Peyer's patch (tissue), 4 donors: ENCODE data around the gene APLP1.

Experiments used
- POLR2A ChIP-seq, 2 donors: fragments of 450-650 bp; IDR thresholded peaks; one replicate each; pipeline ENCODE4 v1.5.1; 2017; ENCODE audit warnings: antibody characterized with exemption in 2 of 2, mild to moderate bottlenecking in 2 of 2, moderate library complexity in 2 of 2
- TF ChIP-seq, protein P1 (sequence below), 6 experiments: fragments of 450-650 bp in 4 of 6; fragments of 200-600 bp in 2 of 6; sonication (generic) in 1 of 6; IDR thresholded peaks; one replicate each; pipeline ENCODE4 v1.5.1; 2017 to 2019; ENCODE audit warnings: antibody characterized with exemption in 6 of 6, mild to moderate bottlenecking in 3 of 6, moderate library complexity in 1 of 6

GRCh38 chr19:35852029-35852780 lies 16.2 kb upstream of the APLP1 start, which contains the start of gene NPHS1:
- TF ChIP-seq, protein P1, sequence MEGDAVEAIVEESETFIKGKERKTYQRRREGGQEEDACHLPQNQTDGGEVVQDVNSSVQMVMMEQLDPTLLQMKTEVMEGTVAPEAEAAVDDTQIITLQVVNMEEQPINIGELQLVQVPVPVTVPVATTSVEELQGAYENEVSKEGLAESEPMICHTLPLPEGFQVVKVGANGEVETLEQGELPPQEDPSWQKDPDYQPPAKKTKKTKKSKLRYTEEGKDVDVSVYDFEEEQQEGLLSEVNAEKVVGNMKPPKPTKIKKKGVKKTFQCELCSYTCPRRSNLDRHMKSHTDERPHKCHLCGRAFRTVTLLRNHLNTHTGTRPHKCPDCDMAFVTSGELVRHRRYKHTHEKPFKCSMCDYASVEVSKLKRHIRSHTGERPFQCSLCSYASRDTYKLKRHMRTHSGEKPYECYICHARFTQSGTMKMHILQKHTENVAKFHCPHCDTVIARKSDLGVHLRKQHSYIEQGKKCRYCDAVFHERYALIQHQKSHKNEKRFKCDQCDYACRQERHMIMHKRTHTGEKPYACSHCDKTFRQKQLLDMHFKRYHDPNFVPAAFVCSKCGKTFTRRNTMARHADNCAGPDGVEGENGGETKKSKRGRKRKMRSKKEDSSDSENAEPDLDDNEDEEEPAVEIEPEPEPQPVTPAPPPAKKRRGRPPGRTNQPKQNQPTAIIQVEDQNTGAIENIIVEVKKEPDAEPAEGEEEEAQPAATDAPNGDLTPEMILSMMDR (IDR thresholded peaks at IDR 0.05): no peak
- TF ChIP-seq POLR2A (IDR thresholded peaks at IDR 0.05): no peak
